ENCODE measurements around the gene ARID5B.
A peak's percentile ranks its signal among the peaks of the same experiment; 100 is the strongest.

The ARID5B gene

DNA sequence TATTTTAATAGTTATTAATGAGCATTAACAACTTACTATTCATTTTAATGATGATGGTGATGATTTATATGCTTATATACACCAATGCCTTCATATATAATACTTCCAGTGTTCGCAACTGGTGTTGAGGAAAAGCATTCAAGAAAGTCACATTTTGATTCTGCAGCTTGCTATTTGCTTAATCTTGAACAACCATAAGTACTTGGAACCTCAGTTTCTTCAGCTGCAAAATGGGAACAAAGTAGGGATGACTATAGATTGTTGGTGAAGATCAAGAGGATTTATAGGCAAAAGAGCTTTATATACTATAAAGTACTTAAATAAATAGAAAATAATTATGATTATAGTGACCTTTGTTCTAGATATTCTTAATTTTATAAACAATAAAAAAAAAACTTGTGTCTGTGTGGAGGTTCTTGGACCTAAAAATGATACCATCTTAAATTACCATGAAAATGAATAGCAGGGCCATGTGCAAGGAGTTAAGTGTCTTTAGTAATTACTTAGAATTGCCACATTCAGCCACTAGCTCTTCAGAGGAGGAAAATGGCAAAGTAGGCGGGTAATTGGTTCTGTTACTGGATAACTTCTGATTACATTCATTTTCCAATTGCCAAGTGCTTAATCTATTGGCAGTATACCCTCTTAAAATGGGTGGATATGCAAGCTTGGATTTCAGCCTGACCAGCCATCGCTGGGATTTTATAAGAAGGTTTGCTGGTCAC is 4.5 kb downstream of the ARID5B start:
- DNase-seq (ENCODE audit: low spot score): no peak

DNA sequence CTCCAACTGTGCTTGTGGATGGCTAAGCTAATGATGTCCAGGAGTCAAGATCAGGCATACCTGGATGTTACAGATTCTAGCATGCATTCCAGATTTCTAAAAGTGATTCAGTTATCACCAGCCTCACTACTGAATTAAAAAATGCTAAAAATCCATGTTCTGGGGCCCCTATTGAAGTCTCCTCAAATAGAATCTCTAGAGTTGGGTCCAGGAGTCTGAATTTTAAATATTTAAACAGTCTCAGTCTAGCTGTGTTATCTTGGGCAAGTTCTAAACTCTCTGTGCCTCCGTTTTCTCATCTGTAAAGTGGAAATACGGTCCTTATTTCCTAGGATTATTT is 5.0 kb downstream of the ARID5B start:
- DNase-seq (ENCODE audit: low spot score): no peak

DNA sequence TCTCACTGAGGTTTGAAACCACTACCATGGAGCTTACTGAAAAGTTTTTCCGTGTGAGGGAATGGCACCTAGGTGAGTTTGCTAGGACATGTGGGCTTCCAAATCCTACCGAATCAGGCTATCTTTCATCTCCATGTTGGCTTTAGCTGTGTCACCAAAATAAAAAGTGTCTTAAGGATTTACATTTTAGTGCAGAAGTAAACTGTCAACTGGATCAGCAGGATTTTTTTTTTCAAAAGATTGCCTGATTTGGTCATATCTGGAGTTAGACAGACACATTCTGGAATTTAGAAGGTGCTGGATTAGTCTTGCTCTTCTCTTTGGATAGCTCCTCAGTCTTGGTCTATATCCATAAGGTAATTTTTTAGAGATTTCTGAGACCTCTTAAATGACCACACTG is 5.5 kb downstream of the ARID5B start:
- no peak for DNase-seq (ENCODE audit: low spot score)

DNA sequence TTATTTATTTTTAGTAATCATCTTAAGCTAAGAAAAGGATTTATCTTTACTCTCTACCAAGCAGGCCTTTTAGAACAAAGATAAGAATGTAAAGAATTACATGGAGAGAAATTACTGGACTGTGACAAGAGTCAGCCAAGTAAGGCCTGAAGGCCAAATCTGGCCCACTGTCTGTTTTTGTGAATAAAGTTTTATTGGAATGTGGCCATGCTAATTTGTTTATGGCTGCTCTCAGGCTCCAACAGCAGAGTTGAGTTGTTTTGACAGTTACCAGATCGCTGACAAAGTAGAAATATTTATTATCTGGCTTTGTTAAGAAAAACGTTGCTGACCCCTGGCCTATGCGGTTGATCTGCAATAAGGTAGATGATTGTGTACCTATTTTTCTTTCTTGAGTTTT is 6.1 kb downstream of the ARID5B start:
- DNase-seq (ENCODE audit: low spot score): no peak

DNA sequence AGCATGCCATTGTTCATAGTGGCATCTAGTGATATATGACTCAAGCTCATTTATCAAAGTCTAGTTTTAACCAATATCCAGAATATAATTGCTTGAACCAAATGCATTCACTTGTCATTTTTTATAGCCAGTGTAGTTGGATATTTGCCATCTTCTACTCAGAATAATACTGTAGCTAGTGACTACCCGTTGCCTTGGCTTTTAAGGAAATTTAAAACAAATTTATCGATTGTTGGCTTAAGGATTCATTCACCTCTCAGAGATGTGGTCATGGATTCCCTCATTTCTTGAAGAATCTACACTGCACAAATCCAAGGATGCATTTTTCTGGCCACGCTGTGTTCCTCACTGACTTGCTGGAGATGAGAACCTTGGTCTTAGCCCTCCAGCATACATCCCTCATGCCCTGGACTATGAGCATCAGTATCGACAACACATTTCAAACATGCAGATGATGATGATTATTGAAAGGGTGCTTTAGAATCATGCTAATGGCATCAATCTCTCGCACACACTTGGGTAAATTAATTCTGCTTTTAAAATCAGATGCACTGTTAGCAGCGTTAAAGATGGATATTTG is 8.8 kb downstream of the ARID5B start:
- DNase-seq (ENCODE audit: low spot score): no peak

DNA sequence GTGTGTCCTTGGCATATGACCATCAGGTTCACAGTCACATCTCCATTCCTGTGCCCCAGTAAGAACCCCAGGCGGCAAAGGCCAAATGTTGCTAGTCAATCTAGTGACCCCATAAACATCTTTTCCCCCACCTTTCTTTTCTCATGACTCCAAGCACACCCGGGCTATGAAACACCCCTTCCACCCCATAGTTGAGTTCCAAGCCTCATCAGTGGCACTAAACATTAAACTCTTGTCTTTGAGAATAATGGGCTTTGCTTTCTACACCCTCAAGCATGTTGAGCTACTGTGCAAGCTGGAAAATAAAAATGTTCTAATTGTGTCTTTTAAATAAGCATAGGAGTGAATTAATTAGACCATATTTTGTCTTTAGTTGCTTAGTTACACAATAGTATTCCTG is 9.4 kb downstream of the ARID5B start:
- no peak for DNase-seq (ENCODE audit: low spot score)

DNA sequence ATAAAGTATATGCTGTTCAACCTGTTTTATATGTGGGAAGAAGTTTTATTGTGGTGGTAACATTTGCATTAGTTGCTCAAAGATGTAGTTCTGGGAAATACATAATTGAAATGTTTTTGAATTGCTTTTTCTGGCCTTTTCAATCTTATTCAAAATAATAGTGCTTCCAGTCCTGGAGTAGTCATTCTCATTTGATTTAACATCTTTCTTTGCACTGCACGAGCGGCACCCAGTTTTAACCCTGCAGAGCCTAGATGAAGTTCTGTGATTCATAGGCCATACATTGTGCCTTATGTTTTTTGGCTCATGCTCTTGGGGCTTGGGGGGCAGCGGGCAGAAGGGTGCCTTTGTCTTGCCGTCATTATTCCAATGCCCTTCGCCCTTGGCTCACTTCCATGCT is 9.9 kb downstream of the ARID5B start:
- no peak for DNase-seq (ENCODE audit: low spot score)

DNA sequence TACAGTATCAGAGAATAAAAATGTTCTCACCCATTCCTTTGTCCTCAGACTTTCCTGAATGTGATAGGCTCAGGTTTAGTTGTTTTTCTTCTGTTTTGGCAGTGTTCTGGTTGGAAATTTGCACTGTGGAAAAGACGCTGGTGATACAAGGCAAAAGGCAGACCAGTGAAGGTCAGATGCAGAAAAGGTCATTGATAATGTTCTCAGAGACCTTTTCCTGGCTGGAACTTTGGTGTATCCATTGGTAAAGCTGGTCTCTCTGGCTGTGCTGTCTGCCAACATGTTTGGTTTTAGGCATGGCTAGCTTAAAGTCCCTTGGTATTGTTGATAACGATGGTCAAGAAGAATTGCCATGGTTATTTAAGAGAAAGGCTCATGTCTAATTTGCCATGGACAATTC is 11.5 kb downstream of the ARID5B start:
- DNase-seq (ENCODE audit: low spot score): no peak

DNA sequence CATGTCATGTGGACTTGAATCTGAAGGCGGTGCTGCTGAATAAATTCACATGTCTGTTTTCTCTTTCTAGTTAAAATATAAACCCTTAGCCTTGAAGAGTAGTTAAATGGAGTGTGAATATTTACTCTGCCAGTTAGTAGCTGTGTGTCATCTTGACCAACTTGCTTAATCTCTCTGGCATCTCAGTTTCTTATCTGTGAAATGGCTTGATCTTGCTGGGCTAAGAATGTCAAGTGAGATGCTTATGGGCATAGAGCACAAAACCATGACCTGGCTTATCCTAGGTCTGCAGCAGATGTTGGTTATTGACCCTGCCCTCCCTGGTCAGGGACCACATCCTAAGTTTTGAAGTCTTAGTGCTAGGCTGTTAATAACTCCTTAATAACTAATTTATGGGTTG is 16.6 kb downstream of the ARID5B start:
- no peak for DNase-seq (ENCODE audit: low spot score)

DNA sequence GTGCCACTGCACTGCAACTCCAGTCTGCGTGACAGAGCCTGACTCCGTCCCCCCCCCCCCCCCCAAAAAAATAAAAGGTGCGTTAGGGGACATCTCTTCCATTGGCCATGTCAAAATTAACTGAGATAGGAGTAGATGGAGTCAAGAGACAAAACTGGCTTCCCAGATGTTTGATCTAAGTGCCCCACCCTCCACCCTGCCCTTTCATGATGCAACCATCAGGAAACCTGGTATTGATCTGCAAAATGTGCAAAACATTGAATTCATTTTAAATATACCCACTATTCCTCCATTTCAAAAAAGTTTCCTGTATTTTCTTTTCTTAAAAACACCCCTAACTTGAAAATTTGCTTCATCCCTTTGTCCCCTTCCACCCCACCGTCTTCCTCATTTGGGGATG is 17.5 kb downstream of the ARID5B start:
- no peak for DNase-seq (ENCODE audit: low spot score)

DNA sequence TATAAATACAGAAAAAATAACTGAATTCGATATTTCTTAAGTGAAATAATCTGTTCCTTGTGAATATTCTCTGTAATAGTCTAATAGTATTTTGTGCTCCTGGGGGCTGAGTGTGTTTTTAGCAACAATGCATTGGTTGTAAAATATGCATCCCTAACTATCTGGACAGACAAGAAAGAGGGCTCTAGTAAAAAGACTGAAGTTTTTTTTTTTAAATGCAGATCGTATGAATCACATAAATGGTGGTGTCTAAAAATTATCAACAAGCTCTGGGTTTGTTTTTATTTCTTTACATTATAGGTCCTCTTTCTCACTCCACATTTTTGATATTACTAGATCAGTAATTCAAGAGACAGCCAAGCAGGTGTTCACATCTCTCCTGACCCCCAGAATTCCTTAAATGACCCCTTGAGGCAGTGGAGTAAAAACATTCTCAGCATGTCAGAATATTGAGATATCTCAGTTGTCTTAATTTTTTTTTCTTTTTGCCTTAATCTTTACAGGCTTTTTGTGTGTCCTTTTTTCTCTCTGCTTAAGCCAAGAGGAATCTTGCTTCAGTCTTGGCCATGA is 18.2 kb downstream of the ARID5B start:
- DNase-seq (ENCODE audit: low spot score): no peak

DNA sequence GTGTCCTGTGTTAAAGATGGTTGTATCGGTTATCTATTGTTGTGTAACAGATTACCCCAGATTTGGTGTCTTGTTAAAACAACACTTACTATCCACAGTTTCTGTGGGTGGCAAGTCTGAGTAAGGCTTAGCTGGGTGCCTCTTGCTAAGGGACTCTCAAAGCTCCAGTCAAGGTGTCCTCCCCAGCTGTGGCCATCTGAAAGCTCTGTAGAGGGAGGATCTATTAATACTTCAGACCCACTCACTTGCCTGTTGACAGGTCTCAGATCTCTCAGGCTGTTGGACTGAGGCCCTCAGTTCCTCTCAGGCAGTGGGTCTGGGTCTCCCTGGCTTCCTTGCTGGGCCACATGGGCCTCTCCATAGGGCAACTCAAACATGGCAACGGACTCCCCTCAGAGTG is 19.6 kb downstream of the ARID5B start:
- no peak for DNase-seq (ENCODE audit: low spot score)

DNA sequence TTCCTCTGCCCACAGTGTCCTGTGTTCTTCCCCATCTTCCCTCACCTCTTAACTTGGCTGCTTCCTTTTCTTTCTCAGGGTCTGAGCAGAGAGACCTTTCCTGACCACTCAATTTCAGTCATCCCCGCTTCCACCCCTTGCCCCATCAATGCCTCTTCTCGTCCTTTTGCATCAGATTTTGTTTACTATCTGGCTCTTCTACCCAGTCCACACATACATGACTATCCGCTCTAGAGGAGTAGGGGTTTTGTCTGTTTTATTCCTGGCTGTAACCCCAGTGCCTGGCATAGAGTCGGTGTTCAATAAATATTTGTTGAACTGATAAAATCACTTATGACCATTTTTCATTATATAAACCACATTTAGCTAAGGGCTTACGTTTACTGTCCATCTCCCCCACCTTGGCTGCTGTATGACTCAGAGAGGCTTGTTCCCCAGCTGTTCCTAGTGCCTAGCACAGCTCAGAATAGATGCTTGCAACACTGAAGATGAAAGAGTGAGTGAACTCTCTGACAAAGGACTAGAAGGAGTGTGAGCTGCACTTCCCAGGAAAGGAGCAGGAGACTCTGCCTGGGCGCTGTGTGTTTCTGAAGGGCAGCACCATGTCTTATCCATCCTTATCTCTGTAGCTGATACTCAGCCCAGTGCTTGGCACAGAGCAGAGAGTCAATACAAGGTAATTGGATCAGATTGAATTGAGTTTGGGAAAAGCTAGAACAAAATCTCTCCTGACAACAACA is 21.9 kb downstream of the ARID5B start:
- peak; percentile 65 for DNase-seq (ENCODE audit: low spot score)

DNA sequence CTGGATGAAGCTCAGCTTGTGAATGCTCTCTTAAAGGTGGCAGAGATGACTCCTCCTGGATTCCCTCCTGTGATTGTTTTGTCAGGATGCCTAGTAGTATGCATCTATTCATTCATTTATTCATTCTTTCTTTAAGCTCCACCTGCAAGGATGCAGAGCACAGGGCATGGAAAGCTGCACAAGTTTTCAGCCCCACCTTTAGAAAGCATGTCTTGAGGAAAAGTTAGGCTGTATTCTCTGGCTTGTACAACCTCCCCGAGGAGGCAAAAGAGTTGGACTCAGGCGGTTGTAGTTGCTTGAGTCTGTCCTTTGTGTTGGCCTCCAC is 22.4 kb downstream of the ARID5B start:
- no peak for DNase-seq (ENCODE audit: low spot score)

DNA sequence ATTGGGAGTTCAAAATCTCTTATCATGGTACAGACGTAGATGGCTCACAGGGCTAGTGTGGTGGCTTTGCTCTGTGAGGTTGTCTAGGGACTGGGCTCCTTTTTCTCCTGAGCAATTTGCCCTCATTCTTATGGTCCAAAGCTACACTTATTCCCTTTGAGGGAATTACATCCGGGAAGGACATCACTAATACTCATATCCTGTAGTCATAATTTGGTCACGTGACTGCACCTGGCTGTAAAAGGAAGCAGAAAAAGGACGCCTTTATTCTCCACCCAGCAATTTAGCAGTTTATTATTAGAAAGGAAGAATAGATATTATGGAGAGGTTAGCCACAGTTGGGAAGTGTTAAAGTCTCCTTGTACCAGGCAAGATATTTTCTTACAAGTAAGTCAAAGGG is 28.1 kb downstream of the ARID5B start:
- DNase-seq (ENCODE audit: low spot score): no peak

DNA sequence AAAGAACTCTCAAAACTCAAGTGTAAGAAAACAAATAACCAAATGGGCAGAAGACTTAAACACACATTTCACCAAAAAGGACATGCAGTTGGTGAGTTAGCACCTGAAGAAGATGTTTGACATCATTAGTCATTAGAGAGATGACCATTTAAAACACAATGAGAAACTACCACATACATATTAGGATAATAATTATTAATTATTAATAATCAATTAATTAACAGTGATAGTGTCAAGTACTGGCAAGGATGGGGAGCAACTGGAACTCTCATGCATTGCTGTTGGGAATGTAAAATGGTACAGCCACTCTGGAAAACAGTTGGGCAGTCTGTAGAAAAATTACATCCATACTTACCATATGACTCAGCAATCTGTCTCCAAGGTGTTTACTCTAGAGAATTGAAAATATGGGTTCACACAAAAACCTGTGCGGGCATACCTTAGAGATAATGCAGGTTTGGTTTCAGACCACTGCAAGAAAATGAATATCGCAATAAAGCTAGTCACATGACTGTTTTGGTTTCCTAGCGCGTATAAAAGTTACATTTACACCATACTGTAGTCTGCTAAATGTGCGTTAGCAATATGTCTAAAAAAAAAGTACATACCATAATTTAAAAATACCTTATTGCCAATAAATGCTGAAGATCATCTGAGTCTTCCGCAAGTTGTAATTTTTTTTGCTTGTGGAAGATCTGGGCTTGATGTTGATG is 30.3 kb downstream of the ARID5B start:
- DNase-seq (ENCODE audit: low spot score): no peak

DNA sequence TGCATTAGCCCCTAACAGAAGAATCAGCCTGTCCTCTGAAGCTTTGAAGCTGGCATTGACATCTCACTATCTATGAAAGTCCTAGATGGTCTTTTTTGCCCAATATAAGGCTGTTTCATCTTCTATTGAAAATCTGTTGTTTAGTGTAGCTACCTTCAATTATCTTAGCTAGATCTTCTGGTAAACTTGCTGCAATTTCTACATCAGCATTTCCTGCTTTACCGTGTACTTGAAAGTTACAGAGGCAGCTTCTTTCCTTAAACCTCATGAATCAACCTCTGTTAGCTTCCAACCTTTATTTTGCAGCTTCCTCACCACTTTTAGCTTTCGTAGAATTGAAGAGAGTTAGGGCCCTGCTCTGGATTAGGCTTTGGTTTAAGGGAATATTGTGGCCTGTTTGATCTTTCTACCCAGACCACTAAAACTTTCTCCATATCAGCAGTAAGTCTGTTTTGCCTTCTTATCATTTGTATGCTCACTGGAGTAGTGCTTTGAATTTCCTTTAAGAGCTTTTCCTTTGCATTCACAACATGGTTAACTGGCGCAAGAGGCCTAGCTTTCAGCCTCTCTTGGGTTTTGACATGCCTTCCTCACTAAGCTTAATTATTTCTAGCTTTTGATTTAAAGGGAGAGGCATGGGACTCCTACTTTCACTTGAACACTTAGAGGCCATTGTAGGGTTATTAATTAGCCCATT is 32.5 kb downstream of the ARID5B start:
- DNase-seq (ENCODE audit: low spot score): no peak

DNA sequence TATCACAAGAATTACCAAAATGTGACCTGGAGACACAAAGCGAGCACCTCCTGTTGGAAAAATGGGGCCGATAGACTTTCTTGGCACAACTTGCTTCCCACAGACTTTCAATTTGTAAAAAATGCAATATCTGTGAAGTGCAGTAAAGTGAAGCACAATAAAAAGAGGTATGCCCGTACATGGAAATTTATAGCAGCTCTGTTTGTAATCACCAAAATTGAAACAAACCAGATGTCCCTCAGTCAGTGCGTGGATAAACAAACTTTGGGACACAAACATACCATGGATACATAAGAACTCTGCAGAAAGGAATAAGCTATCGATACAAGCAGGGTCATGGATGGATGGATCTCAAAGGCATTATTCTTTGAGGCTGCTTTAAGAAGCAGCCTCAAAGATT is 33.6 kb downstream of the ARID5B start:
- DNase-seq (ENCODE audit: low spot score): no peak

DNA sequence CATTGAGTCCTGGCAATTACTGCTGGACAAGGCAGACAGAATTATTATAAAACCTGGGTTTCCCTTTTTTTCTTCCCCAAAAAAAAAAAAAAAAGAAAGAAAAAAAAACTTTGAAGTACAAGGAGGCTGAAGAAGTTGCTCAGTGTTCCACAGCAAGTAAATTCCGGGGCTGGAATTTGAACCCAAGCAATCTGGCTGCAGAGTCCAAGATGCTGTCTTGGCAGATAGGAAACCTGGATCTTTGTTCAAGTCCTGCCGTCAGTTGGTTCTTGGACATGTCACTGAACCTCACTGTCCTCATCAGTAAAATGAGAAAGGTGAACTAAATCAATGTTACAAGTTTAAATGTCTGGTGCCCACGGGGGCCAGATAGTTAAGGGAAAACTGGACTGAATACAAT is 35.3 kb downstream of the ARID5B start:
- DNase-seq (ENCODE audit: low spot score): no peak

DNA sequence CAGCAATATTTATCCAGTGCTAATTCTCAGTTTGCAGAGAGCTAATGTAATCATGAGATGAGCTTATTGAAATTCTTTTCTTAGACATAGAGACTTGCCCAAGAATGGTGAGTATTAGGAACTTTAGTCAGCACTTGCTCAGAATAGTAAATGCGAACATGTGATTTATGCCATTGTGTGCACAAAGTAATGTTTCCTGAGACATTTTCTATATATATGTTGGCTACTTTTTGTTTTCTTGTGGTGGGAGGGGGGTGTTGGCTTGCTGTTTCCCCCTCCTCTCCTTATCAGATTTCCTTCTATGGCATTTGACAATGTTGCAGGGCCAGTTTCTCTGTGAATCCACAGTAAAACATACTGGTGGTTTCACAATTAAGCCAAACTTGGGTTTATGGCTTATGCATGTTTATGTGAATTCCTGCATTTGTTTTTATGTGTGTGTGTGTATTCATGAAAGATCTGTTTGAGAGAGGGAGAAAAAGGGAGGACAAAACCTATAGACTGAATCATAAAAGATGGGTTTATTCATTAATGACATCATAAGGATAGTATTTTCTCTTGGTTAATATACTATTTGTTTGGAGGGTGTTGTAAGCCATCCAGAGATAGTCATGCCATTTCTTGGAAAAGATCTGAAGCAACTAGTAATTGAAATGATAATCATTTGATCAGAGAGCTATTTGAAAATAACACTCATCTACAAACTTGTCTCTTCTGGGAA is 36.3 kb downstream of the ARID5B start:
- peak; percentile 22 for DNase-seq (ENCODE audit: low spot score)

DNA sequence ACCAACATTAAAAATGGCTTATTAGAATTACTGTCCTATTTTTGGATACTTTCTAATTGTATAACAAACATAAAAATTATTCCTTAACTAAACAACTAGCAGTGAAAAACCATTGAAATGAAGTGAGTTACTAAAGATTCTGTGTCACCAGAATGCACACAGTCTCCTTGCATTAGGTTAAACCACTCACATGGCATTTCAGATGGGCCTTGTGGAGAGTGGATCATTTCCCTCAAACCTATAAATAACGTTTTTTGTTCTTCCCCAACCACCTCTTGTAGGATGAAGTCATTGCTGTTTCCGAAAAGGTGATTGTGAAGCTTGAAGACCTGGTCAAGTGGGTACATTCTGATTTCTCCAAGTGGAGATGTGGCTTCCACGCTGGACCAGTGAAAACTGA is 38.4 kb downstream of the ARID5B start:
- DNase-seq (ENCODE audit: low spot score): no peak
